Hair follicle dermal papilla cell (primary cell): ENCODE results near the gene MCHR2. TPM values are rescaled to one million over a fixed set of nuclear protein-coding genes. Genes with fewer than 3 reads are reported as not detected.

Experiments
- total RNA-seq: library from RNA; depleted of rRNA; stranded (reverse); fragments of >200 nt; gene quantifications from 2 replicates; pipeline ENCODE4 v1.2.3, GENCODE V29; 2012

Gene MCHR2
- total RNA-seq: not detected in 2 replicates

GRCh38 chr6:99993533-99994251 is at the start of gene MCHR2:
TSS of gene MCHR2 (minus strand) at chr6:99994223. CDS start at chr6:99956147, 38,076 bp downstream.

